H1 (cell line): ENCODE data around the gene C11orf54. TPM values are rescaled to one million over a fixed set of nuclear protein-coding genes. Genes with fewer than 3 reads are reported as not detected.

Experiments used
- EGR1 ChIP-seq: IDR thresholded peaks from 2 replicates; pipeline ENCODE4 v1.6.1; 2011; ENCODE audit warnings: low read depth, low read length, borderline replicate concordance
- RAD21 ChIP-seq, 2 experiments: IDR thresholded peaks in 1 of 2; conservative IDR thresholded peaks in 1 of 2; 2 replicates each; pipeline ENCODE4 v1.6.1; 2011; ENCODE audit warnings: low read depth in 2 of 2, low read length in 2 of 2, improper control_type of control experiment in 1 of 2, inconsistent platforms in 1 of 2, mild to moderate bottlenecking in 1 of 2, moderate library complexity in 1 of 2
- SIRT6 ChIP-seq: IDR thresholded peaks from one replicate; pipeline ENCODE4 v1.7.1; 2012; ENCODE audit warnings: low read length, inconsistent platforms
- SP4 ChIP-seq: IDR thresholded peaks from 2 replicates; pipeline ENCODE4 v1.6.1; 2012; ENCODE audit warnings: low read length, inconsistent platforms
- polyA plus RNA-seq, 7 experiments: library from polyadenylated mRNA; depleted of rRNA in 3 of 7; stranded (reverse) in 5 of 7; unstranded in 2 of 7; fragments of >200 nt in 5 of 7; fragments of 200-250 nt in 2 of 7; gene quantifications; 1 replicate in 5 of 7; 2 replicates in 1 of 7; 4 replicates in 1 of 7; pipeline versions ENCODE4 v1.2.1 to v1.2.3, GENCODE V29; 2011 to 2013; ENCODE audit warnings: missing spikeins in 2 of 7, mixed read lengths in 2 of 7
- total RNA-seq: library from RNA; stranded (reverse); fragmentation: NEBNext Ultra II Directional; extraction: Animal tissue kit (Norgen Biotek cat#: 25700); gene quantifications from 2 replicates; pipeline ENCODE4 v1.2.1, GENCODE V29; 2021

C11orf54 gene
- total and polyA plus RNA-seq, 2 of the 8 experiments (the other 6 are each of a cell fraction or from before 2014, with no cell fraction given), result 14.7 to 24.5 TPM

- TF ChIP-seq RAD21 (IDR thresholded peaks at IDR 0.05 in 1 of 2, conservative IDR thresholded peaks at IDR 0.05 in 1 of 2; ENCODE audit: low read depth in 2 of 2, low read length in 2 of 2), result no peak
- no peak for TF ChIP-seq EGR1
- no peak for TF ChIP-seq SIRT6
- TF ChIP-seq SP4, result no peak
Observed at GRCh38 chr11:93741882-93742226, 382 bp downstream of the C11orf54 start (continued).
